GM21717 (cell line): ENCODE data around the gene FYB1.

Experiments used
- ATAC-seq: cut with Tn5 transposase; IDR thresholded peaks from one replicate; pipeline ENCODE4 v1.9.1; 2021; ENCODE audit warnings: mild to moderate bottlenecking, moderate library complexity; ENCODE audit not compliant: unreplicated experiment

Gene FYB1

DNA sequence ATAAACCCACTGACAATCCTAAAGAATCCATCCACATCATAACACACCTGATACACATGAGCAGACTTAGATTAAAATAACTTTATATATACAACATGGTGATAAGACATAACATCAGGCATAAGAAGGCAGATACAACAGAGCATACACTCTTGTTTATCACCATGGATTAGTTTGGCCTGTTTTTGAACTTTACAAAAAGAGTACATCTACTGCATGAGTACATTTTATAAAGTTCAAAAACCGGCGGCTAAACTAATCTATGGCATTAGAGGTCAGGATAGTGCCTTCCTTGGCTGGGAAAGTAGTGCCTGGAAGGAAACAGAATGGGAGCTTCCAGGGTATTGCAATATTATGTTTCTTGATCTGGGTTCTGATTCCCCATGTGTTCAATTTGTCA lies 160.3 kb downstream of the FYB1 start:
- no peak for ATAC-seq

- ATAC-seq, result peak; percentile 83
These were observed 161.0 kb downstream of the FYB1 start for GRCh38 chr5:39058178-39058921.

- ATAC-seq, result peak; percentile 61
These were observed 161.6 kb downstream of the FYB1 start for GRCh38 chr5:39057734-39058133.

DNA sequence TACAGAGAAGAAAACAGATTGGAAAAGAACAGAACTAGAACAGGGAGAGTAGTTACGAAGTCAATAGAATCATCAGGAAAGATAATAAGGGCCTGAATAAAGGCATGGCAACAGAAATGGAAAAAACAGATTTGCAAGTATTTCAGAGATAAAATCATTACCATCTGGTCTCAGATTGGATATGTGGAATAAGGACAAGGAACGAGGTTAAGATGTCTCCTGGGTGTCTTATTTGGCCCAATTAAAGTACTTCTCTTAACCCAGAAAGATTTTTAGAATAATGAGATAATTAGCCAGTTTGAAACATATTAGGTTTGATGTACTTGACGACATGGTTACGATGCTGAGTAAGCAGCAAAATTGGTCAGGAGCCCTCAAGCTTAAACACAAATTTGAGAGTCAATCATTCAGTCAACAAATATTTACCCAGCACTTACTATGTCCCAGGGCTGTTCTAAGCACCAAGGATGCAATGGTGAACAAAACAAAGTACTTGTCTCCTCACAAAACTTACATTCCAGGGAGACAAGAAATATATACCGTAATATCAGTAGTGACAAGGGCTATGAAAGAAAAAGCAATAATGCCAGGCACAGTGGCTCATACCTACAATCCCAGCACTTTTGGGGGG lies 163.5 kb downstream of the FYB1 start:
- no peak for ATAC-seq
